Fibroblast of pulmonary artery (primary cell): Measurements from ENCODE around the gene SPAG5.
"Not testable (repeated sequence)": the region's sequence is repeated elsewhere in the genome, so short reads cannot be mapped to it uniquely, and the experiment has no call there.

Source experiments
- DNase-seq: peaks from one replicate; pipeline ENCODE4 v3.0.0-alpha.2; 2010; ENCODE audit warnings: low read depth
- H3K4me3 ChIP-seq: replicated peaks from 2 replicates; pipeline ENCODE4 v1.5.1; 2011; ENCODE audit warnings: low read depth, mild to moderate bottlenecking, control low read depth, low read length, moderate library complexity
- CTCF ChIP-seq: IDR thresholded peaks from 2 replicates; pipeline ENCODE4 v1.5.1; 2011; ENCODE audit warnings: mild to moderate bottlenecking, control low read depth, low read length, inconsistent platforms; ENCODE audit errors: missing control alignments

SPAG5 gene

GRCh38 chr17:28576758-28577465 lies 21.9 kb downstream of the SPAG5 start, which contains the start of gene ALDOC:
Gene ALDOC (minus strand): TSS chr17:28576895. CDS start chr17:28575532, 1,363 bp downstream.
- no peak for TF ChIP-seq CTCF
- peak within 1 kb of the TSS; percentile 48 for H3K4me3 ChIP-seq
- DNase-seq, result peak; percentile 91

- DNase-seq, H3K4me3 ChIP-seq: not testable (repeated sequence)
Measured at GRCh38 chr17:28576016-28576415, 22.8 kb downstream of the SPAG5 start.

GRCh38 chr17:28575126-28575795 lies 23.6 kb downstream of the SPAG5 start:
- TF ChIP-seq CTCF, result no peak
- H3K4me3 ChIP-seq, result no peak overlapping the region

GRCh38 chr17:28574526-28574925 lies 24.3 kb downstream of the SPAG5 start:
- H3K4me3 ChIP-seq, result no peak overlapping the region
- no peak for DNase-seq
- TF ChIP-seq CTCF, result no peak

More at GRCh38 chr17:28575126-28575795, 23.6 kb downstream of the SPAG5 start:
- no peak for DNase-seq

- no peak for DNase-seq
Measured at GRCh38 chr17:28573966-28574480, 24.8 kb downstream of the SPAG5 start.

GRCh38 chr17:28573521-28573920 lies 25.3 kb downstream of the SPAG5 start:
- no peak overlapping the region for H3K4me3 ChIP-seq
- no peak for DNase-seq
- TF ChIP-seq CTCF, result no peak

More at GRCh38 chr17:28573966-28574480, 24.8 kb downstream of the SPAG5 start:
- no peak overlapping the region for H3K4me3 ChIP-seq
- TF ChIP-seq CTCF, result no peak

GRCh38 chr17:28573040-28573380 lies 25.8 kb downstream of the SPAG5 start:
- DNase-seq, result no peak
- TF ChIP-seq CTCF, result no peak
- H3K4me3 ChIP-seq, result no peak overlapping the region
